ENCODE data around the gene WDPCP.
"Not testable (repeated sequence)": the region's sequence is repeated elsewhere in the genome, so short reads cannot be mapped to it uniquely, and the experiment has no call there.

GRCh38 chr2:63608865-63609264 lies 20.6 kb upstream of the WDPCP start:
- TF ChIP-seq CTCF (IDR thresholded peaks at IDR 0.05); TCF12 (IDR thresholded peaks at IDR 0.05); SMC3 (IDR thresholded peaks at IDR 0.05; ENCODE audit: low read depth, low read length); GATA2 (CRISPR knock-in tag; IDR thresholded peaks at IDR 0.05); MXI1 (IDR thresholded peaks at IDR 0.05; ENCODE audit: low read depth, low read length); RCOR1 (IDR thresholded peaks at IDR 0.05; ENCODE audit: low read length); POLR2AphosphoS5 (IDR thresholded peaks at IDR 0.05; ENCODE audit: low read depth, low read length); TAF1 (IDR thresholded peaks at IDR 0.05; ENCODE audit: borderline replicate concordance, low read depth, low read length); YY1 (IDR thresholded peaks at IDR 0.05; ENCODE audit: low read depth); NRF1 (IDR thresholded peaks at IDR 0.05; ENCODE audit: low read depth, low read length); JUND (IDR thresholded peaks at IDR 0.05); SIN3A (IDR thresholded peaks at IDR 0.05; ENCODE audit: borderline replicate concordance, low read depth, low read length): not testable (repeated sequence)
